Stimulated activated naive CD8-positive, alpha-beta T cell treated with anti-CD3 and anti-CD28 coated beads, Interleukin-15, Interleukin-2, amounts not matched to agents 100 U/mL and 50 U/mL, for 24 hours (primary cell): ENCODE measurements around the gene TADA2A.

Experiments
- ATAC-seq: fragments of 150-1000 bp; cut with Tn5 transposase; one replicate; pipeline ENCODE4 v1.10.0; 2021
- DNase-seq: peaks from one replicate; pipeline ENCODE4 v3.0.0; 2021

Gene TADA2A

GRCh38 chr17:37461668-37462067 is 55.0 kb downstream of the TADA2A start:
- ATAC-seq = peak; percentile 71
- DNase-seq = no peak

GRCh38 chr17:37462492-37462891 is 55.8 kb downstream of the TADA2A start:
- no peak for DNase-seq
- no peak for ATAC-seq

- ATAC-seq = no peak
- DNase-seq = no peak
Measured at GRCh38 chr17:37463039-37463438, 56.4 kb downstream of the TADA2A start.

GRCh38 chr17:37465069-37465616 is 58.5 kb downstream of the TADA2A start:
- no peak for DNase-seq

GRCh38 chr17:37466471-37466870 is 59.8 kb downstream of the TADA2A start:
- no peak for ATAC-seq
- no peak for DNase-seq

More at GRCh38 chr17:37465069-37465616, 58.5 kb downstream of the TADA2A start:
- no peak for ATAC-seq

GRCh38 chr17:37470181-37470580 is 63.5 kb downstream of the TADA2A start:
- DNase-seq (no peak), ATAC-seq (no peak)

- DNase-seq (no peak), ATAC-seq (no peak)
Measured at GRCh38 chr17:37475731-37476420, 69.2 kb downstream of the TADA2A start.

GRCh38 chr17:37476431-37477120 is 69.9 kb downstream of the TADA2A start:
- ATAC-seq = no peak
- DNase-seq = no peak

- DNase-seq (no peak), ATAC-seq (no peak)
Measured at GRCh38 chr17:37478187-37478586, 71.5 kb downstream of the TADA2A start.

GRCh38 chr17:37479025-37479424 is 72.3 kb downstream of the TADA2A start:
- DNase-seq (no peak), ATAC-seq (no peak)

- ATAC-seq = no peak
- DNase-seq = no peak
Measured at GRCh38 chr17:37480427-37480826, 73.7 kb downstream of the TADA2A start.

- DNase-seq = no peak
Measured at GRCh38 chr17:37481001-37481665, 74.4 kb downstream of the TADA2A start.

GRCh38 chr17:37483311-37484039 is 76.8 kb downstream of the TADA2A start:
- peak; percentile 67 for ATAC-seq
- DNase-seq = no peak

More at GRCh38 chr17:37481001-37481665, 74.4 kb downstream of the TADA2A start:
- ATAC-seq = no peak

GRCh38 chr17:37485938-37486570 is 79.4 kb downstream of the TADA2A start:
- ATAC-seq = no peak
- no peak for DNase-seq

GRCh38 chr17:37488009-37488604 is 81.4 kb downstream of the TADA2A start:
- no peak for ATAC-seq
- no peak for DNase-seq

GRCh38 chr17:37488607-37489196 is 82.0 kb downstream of the TADA2A start:
- ATAC-seq = peak; percentile 42
- DNase-seq = peak; percentile 64

GRCh38 chr17:37489197-37490001 is 82.7 kb downstream of the TADA2A start, which contains the start of gene DUSP14:
Gene DUSP14 (plus strand): TSS chr17:37489891. CDS start chr17:37512273, 22,382 bp downstream.
- DNase-seq (peak; percentile 84), ATAC-seq (peak; percentile 74)

GRCh38 chr17:37490022-37490587 is 83.4 kb downstream of the TADA2A start:
- peak; percentile 67 for ATAC-seq
- DNase-seq = peak; percentile 88
